ENCODE measurements around the gene MAPK12. TPM values are rescaled to one million over a fixed set of nuclear protein-coding genes. Genes with fewer than 3 reads are reported as not detected.
"Not testable (repeated sequence)": the region's sequence is repeated elsewhere in the genome, so short reads cannot be mapped to it uniquely, and the experiment has no call there.

Gene MAPK12
- total RNA-seq, 2 donors from 2014 or later, result 5.0 to 13.0 TPM

DNA sequence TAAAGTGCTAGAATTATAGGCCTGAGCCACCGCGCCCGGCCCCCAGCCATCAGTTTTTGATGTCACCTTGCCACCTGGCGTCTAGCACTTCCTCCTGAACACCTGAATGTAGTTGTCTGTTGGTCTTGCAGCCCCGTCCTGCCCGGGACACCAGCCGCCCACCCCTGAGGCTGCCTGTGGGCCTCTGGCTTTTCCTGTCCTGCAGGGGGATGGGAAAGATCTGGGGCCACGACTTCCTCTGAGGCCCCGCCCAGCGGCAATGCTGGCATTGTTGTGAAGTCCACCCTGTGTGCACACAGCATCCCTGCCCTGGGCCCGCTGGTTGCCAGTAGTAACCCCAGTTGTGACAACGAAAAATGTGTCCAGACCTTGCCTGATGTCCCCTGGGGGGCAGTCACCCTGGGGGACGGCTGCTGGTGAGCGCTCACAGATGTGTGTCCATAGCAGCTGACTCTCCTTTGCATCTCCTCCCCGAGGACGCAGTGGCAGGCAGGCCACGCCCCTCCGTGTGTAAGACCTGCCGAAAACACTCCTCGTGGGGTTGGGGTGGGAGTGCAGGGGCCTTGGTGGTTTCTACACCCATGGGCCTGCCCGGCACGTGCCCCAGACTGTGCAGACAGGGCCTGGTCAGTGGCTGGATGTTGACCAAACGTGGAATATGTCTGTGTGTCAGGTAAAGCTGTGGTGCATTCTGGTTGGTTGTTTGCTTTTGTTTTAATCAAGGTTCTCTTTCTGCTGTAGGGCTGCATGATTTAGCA is 53.9 kb downstream of the MAPK12 start:
- peak overlapping the region; percentile 76 to 79 for H3K27ac ChIP-seq
- TF ChIP-seq, protein P1, sequence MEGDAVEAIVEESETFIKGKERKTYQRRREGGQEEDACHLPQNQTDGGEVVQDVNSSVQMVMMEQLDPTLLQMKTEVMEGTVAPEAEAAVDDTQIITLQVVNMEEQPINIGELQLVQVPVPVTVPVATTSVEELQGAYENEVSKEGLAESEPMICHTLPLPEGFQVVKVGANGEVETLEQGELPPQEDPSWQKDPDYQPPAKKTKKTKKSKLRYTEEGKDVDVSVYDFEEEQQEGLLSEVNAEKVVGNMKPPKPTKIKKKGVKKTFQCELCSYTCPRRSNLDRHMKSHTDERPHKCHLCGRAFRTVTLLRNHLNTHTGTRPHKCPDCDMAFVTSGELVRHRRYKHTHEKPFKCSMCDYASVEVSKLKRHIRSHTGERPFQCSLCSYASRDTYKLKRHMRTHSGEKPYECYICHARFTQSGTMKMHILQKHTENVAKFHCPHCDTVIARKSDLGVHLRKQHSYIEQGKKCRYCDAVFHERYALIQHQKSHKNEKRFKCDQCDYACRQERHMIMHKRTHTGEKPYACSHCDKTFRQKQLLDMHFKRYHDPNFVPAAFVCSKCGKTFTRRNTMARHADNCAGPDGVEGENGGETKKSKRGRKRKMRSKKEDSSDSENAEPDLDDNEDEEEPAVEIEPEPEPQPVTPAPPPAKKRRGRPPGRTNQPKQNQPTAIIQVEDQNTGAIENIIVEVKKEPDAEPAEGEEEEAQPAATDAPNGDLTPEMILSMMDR (IDR thresholded peaks at IDR 0.05), result no peak
- peaks cover 0 to 33% of the 10 kb centered on the region in 2 donors for H3K4me1 ChIP-seq
- peaks cover 29% of the 10 kb centered on the region for H3K36me3 ChIP-seq
- no peak overlapping the region for H3K4me3 ChIP-seq
- no peak for DNase-seq (ENCODE audit: low spot score)
- H3K27me3 ChIP-seq, result no peaks in the 10 kb centered on the region
- no peaks in the 10 kb centered on the region for H3K9me3 ChIP-seq

DNA sequence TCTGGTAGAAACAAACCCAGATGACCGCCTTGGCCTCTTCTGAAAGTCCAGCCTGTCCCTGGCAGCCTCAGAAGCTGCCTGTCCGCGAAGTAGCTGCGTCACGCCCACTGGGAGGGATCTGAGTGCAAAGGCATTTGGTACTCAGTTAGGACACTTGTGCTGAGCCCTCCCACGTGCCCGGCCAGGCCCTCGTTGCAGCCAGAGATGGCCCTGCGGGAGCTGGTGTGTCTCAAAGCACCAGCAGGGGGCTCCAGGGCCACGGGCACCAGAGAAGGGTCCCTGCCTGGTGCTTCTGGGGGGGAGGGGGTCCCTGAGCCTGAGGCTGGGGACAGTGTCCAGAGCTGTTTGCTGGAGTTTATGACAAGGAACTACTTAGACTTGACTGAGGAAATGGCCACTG is 54.9 kb downstream of the MAPK12 start:
- H3K27ac ChIP-seq, result peak overlapping the region; percentile 76 to 79
- peak; percentile 87 for DNase-seq (ENCODE audit: low spot score)
- H3K4me1 ChIP-seq, result peaks cover 0 to 42% of the 10 kb centered on the region in 2 donors
- H3K4me3 ChIP-seq, result no peak overlapping the region
- peaks cover 25% of the 10 kb centered on the region for H3K36me3 ChIP-seq
- H3K9me3 ChIP-seq, result no peaks in the 10 kb centered on the region
- no peaks in the 10 kb centered on the region for H3K27me3 ChIP-seq
- TF ChIP-seq, protein P1 (IDR thresholded peaks at IDR 0.05), result peak in 1 of 2 donors; percentile 72

DNA sequence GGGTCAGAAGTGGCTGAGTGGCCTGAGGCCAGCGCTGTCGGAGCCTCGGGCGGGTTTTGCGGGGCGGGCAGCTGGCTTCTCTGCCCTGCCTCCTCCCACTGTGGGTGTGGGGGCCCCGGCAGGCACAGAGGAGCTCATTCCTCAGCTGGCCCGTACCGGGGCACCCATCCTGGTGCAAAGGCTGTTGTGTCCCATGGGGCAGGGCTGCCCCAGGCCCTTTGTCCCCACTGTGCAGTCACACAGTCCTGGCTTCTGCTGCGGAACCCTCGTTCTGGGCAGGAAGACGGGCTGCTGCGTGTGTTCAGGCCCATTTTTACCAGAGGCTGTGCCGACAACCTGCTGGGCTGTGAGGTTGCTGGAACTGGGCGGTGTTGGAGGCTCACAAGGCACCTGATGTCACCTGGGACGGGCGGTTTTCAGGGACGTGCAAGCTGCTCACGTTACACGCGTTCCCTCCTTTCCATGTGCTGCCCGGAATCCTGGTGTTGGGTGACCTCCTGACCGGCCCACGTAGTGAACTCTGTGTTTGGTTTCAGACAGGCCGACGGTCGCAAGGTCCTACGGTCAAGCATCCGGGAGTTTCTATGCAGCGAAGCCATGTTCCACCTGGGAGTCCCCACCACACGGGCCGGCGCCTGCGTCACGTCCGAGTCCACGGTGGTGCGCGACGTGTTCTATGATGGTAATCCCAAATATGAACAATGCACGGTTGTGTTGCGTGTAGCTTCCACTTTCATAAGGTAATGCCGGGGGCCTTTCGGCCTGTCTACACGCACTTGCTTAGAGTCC is 55.5 kb downstream of the MAPK12 start:
- H3K4me3 ChIP-seq, result no peak overlapping the region
- peaks cover 0 to 42% of the 10 kb centered on the region in 2 donors for H3K4me1 ChIP-seq
- TF ChIP-seq, protein P1 (IDR thresholded peaks at IDR 0.05), result no peak
- no peaks in the 10 kb centered on the region for H3K27me3 ChIP-seq
- peak overlapping the region; percentile 76 to 79 for H3K27ac ChIP-seq
- no peak for DNase-seq (ENCODE audit: low spot score)
- no peaks in the 10 kb centered on the region for H3K9me3 ChIP-seq
- peaks cover 21% of the 10 kb centered on the region for H3K36me3 ChIP-seq

DNA sequence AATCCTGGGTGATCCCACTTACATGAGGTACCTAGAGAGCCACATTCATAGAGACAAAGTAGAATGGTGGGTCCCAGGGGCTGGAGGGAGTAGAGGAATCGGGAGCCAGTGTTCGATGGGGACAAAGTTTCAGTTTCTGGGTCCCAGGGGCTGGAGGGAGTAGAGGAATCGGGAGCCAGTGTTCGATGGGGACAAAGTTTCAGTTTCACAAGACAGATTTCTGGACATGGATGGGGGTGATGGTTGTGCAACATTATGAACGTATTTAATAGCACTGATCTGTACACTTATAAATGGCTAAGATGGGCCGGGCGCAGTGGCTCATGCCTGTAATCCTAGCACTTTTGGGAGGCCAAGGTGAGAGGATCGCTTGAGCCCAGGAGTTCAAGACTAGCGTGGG is 56.5 kb downstream of the MAPK12 start:
- H3K9me3 ChIP-seq; H3K27me3 ChIP-seq; H3K27ac ChIP-seq; H3K4me3 ChIP-seq; DNase-seq (ENCODE audit: low spot score): not testable (repeated sequence)
- Histone ChIP-seq H3K4me1 (peaks cover 0 to 43% of the 10 kb centered on the region in 2 donors), H3K36me3 (peaks cover 14% of the 10 kb centered on the region)

DNA sequence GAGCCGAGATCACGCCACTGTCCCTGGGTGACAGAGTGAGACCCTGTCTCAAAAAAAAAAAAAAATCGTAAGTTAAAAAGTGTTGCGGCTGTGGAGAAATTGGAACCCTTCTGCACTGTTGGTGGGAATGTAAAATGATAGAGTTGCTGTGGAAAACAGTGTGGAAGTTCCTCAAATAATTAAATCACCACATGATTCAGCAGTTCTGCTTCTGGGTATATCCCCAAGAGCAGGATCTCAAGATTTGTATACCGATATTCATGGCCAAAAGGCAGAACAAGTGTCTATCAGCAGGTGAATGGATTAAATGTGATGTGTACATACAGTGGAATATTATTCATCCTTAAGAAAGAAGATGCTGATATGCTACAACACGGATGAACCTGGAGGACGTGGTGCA is 56.9 kb downstream of the MAPK12 start:
- Histone ChIP-seq H3K36me3 (peaks cover 14% of the 10 kb centered on the region), H3K4me1 (peaks cover 0 to 44% of the 10 kb centered on the region in 2 donors), H3K27ac (no peak overlapping the region), H3K27me3 (no peaks in the 10 kb centered on the region), H3K9me3 (no peaks in the 10 kb centered on the region), H3K4me3 (no peak overlapping the region)
- TF ChIP-seq, protein P1 (IDR thresholded peaks at IDR 0.05), result no peak
- DNase-seq (ENCODE audit: low spot score), result no peak

DNA sequence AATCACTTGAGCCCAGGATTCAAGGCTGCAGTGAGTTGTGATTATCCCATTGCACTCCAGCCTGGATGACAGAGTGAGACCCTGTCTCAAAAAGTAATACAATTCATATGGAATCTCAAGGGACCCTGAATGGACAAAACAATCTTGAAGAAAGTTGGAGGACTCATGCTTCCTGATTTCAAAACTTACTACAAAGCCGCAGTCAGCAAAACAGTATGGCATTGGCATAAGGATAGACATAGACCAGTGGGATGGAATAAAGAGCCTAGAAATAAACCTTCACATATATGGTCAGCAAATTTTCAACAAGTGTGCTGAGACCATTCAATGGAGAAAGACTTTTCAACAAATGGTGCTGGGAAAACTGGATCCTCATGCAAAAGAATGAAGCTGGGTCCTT is 58.2 kb downstream of the MAPK12 start:
- H3K4me3 ChIP-seq, result no peak overlapping the region
- TF ChIP-seq, protein P1 (IDR thresholded peaks at IDR 0.05), result no peak
- peaks cover 17% of the 10 kb centered on the region for H3K36me3 ChIP-seq
- no peaks in the 10 kb centered on the region for H3K9me3 ChIP-seq
- peaks cover 0 to 42% of the 10 kb centered on the region in 2 donors for H3K4me1 ChIP-seq
- DNase-seq (ENCODE audit: low spot score), result no peak
- H3K27me3 ChIP-seq, result no peaks in the 10 kb centered on the region
- H3K27ac ChIP-seq, result no peak overlapping the region
